Neural cell (in vitro differentiated cells): Measurements from ENCODE around the gene OR5C1. TPM values are rescaled to one million over a fixed set of nuclear protein-coding genes. Genes with fewer than 3 reads are reported as not detected.

Source experiments
- H2AFZ ChIP-seq: fragments of 200-600, 300-800 bp; sonication (generic), shearing (Covaris generic); 2 replicates; pipeline ENCODE4 v1.6.0; 2014; ENCODE audit warnings: low read depth, mild to moderate bottlenecking, antibody characterized with exemption, low read length, moderate library complexity
- H3F3A ChIP-seq: fragments of 200-600 bp; shearing (Covaris generic); 2 replicates; pipeline ENCODE4 v1.6.1; 2016; ENCODE audit warnings: mild to moderate bottlenecking, moderate library complexity, mixed read lengths, antibody characterized with exemption, low read length; ENCODE audit not compliant: insufficient read depth, poor library complexity, severe bottlenecking
- H3K27ac ChIP-seq: fragments of 200-600, 300-800 bp; sonication (generic), shearing (Covaris generic); 2 replicates; pipeline ENCODE4 v1.5.1; 2014; ENCODE audit warnings: mild to moderate bottlenecking, low read length, moderate library complexity
- H3K27me3 ChIP-seq: fragments of 300-800, 200-600 bp; sonication (generic), shearing (Covaris generic); 2 replicates; pipeline ENCODE4 v1.6.0; 2014; ENCODE audit warnings: mild to moderate bottlenecking, low read depth, low read length, moderate library complexity; ENCODE audit not compliant: insufficient read depth
- H3K36me3 ChIP-seq: fragments of 300-800, 200-600 bp; sonication (generic), shearing (Covaris generic); 2 replicates; pipeline ENCODE4 v1.5.1; 2014; ENCODE audit warnings: mild to moderate bottlenecking, antibody characterized with exemption, low read length, moderate library complexity; ENCODE audit not compliant: insufficient read depth
- H3K4me2 ChIP-seq: fragments of 300-800, 200-600 bp; sonication (generic), shearing (Covaris generic); 2 replicates; pipeline ENCODE4 v1.6.0; 2014; ENCODE audit warnings: mild to moderate bottlenecking, low read length
- H3K4me3 ChIP-seq: fragments of 300-800, 200-600 bp; sonication (generic), shearing (Covaris generic); 2 replicates; pipeline ENCODE4 v1.5.1; 2014; ENCODE audit warnings: mild to moderate bottlenecking, low read length, moderate library complexity
- H3K79me2 ChIP-seq: fragments of 200-600 bp; shearing (Covaris generic); replicated peaks from 2 replicates; pipeline ENCODE4 v1.6.0; 2014; ENCODE audit warnings: mild to moderate bottlenecking, low read length, moderate library complexity; ENCODE audit not compliant: insufficient read depth
- H3K9ac ChIP-seq: fragments of 300-800, 200-600 bp; sonication (generic), shearing (Covaris generic); 2 replicates; pipeline ENCODE4 v1.6.1; 2016; ENCODE audit warnings: mild to moderate bottlenecking, low read length, mixed read lengths
- H3K9me2 ChIP-seq: fragments of 200-600 bp; shearing (Covaris generic); 2 replicates; pipeline ENCODE4 v1.6.1; 2016; ENCODE audit warnings: mild to moderate bottlenecking, low read length, mixed read lengths; ENCODE audit not compliant: insufficient read depth
- H3K9me3 ChIP-seq: fragments of 200-600, 300-800 bp; sonication (generic), shearing (Covaris generic); 2 replicates; pipeline ENCODE4 v1.6.1; 2016; ENCODE audit warnings: mild to moderate bottlenecking, mixed run types, low read length, moderate library complexity, mixed read lengths
- H4K20me1 ChIP-seq: fragments of 200-600 bp; shearing (Covaris generic); 2 replicates; pipeline ENCODE4 v1.6.1; 2016; ENCODE audit warnings: mild to moderate bottlenecking, mixed run types; ENCODE audit not compliant: insufficient read depth
- CTCF ChIP-seq: fragments of 450-650 bp; IDR thresholded peaks from 2 replicates; pipeline ENCODE4 v1.5.1; 2014; ENCODE audit warnings: antibody characterized with exemption, mild to moderate bottlenecking, moderate library complexity; ENCODE audit not compliant: poor library complexity, severe bottlenecking
- EP300 ChIP-seq: fragments of 450-650 bp; conservative IDR thresholded peaks from 2 replicates; pipeline ENCODE4 v1.6.1; 2014; ENCODE audit warnings: antibody characterized with exemption, mild to moderate bottlenecking, moderate library complexity; ENCODE audit not compliant: poor library complexity, severe bottlenecking
- EZH2 ChIP-seq: fragments of 200-600, 300-800 bp; shearing (Covaris generic), sonication (generic); IDR thresholded peaks from 2 replicates; pipeline ENCODE4 v1.6.1; 2014; ENCODE audit warnings: antibody characterized with exemption, low read length, borderline replicate concordance, mild to moderate bottlenecking; ENCODE audit not compliant: insufficient read depth, poor library complexity, severe bottlenecking
- MXI1 ChIP-seq: fragments of 450-650 bp; conservative IDR thresholded peaks from 2 replicates; pipeline ENCODE4 v1.6.1; 2014; ENCODE audit warnings: antibody characterized with exemption, mild to moderate bottlenecking; ENCODE audit not compliant: poor library complexity, severe bottlenecking
- POLR2AphosphoS5 ChIP-seq: IDR thresholded peaks from 2 replicates; pipeline ENCODE4 v1.6.1; 2012
- RAD21 ChIP-seq: fragments of 450-650 bp; conservative IDR thresholded peaks from 2 replicates; pipeline ENCODE4 v1.6.1; 2014; ENCODE audit warnings: antibody characterized with exemption, mild to moderate bottlenecking, moderate library complexity
- SMC3 ChIP-seq: fragments of 450-650 bp; conservative IDR thresholded peaks from 2 replicates; pipeline ENCODE4 v1.6.1; 2014; ENCODE audit warnings: antibody characterized with exemption, mild to moderate bottlenecking, moderate library complexity; ENCODE audit not compliant: poor library complexity
- TAF1 ChIP-seq: IDR thresholded peaks from 2 replicates; pipeline ENCODE4 v1.6.1; 2012; ENCODE audit warnings: low read depth
- polyA plus RNA-seq: library from polyadenylated mRNA; depleted of rRNA; stranded (reverse); fragments of >200 nt; gene quantifications from 2 replicates; pipeline ENCODE4 v1.2.3, GENCODE V29; 2014
- TF ChIP-seq, protein P1 (sequence below): IDR thresholded peaks from 2 replicates; pipeline ENCODE4 v1.6.1; 2012; ENCODE audit warnings: borderline replicate concordance

OR5C1 gene
- polyA plus RNA-seq, 1 donor from 2014 or later, result not detected

DNA sequence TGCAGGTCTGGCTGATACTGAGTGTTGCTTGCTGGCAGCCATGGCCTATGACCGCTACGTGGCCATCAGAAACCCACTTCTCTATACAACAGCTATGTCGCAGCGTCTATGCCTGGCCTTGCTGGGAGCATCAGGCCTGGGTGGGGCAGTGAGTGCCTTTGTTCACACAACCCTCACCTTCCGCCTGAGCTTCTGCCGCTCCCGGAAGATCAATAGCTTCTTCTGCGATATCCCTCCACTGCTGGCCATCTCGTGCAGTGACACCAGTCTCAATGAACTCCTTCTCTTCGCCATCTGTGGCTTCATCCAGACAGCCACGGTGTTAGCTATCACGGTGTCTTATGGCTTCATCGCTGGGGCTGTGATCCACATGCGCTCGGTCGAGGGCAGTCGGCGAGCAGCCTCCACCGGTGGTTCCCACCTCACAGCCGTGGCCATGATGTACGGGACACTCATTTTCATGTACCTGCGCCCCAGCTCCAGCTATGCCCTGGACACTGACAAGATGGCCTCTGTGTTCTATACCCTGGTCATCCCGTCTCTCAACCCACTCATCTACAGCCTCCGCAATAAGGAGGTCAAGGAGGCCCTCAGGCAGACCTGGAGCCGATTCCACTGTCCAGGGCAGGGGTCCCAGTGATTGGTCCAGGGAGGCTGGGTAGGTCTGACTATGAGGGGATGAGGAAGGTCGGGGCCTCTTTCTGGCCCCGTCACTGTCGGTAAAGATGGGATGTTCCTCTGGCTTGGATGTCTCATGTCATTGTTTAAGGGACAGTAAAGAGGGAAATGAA lies 718 bp downstream of the OR5C1 start:
- Histone ChIP-seq H3K36me3 (no peaks in the 10 kb centered on the region), H3K9me2 (no peaks in the 10 kb centered on the region), H3K79me2 (no peaks in the 10 kb centered on the region), H3K4me3 (no peak overlapping the region), H4K20me1 (no peaks in the 10 kb centered on the region), H3K27ac (no peak overlapping the region), H3F3A (no peaks in the 10 kb centered on the region), H3K27me3 (no peaks in the 10 kb centered on the region), H3K9me3 (no peaks in the 10 kb centered on the region), H2AFZ (no peak overlapping the region), H3K9ac (no peak overlapping the region), H3K4me2 (no peak overlapping the region)
- TF ChIP-seq TAF1 (no peak), EZH2 (no peak), MXI1 (no peak), POLR2AphosphoS5 (no peak), EP300 (no peak), RAD21 (no peak), SMC3 (no peak), CTCF (no peak)
- TF ChIP-seq, protein P1, sequence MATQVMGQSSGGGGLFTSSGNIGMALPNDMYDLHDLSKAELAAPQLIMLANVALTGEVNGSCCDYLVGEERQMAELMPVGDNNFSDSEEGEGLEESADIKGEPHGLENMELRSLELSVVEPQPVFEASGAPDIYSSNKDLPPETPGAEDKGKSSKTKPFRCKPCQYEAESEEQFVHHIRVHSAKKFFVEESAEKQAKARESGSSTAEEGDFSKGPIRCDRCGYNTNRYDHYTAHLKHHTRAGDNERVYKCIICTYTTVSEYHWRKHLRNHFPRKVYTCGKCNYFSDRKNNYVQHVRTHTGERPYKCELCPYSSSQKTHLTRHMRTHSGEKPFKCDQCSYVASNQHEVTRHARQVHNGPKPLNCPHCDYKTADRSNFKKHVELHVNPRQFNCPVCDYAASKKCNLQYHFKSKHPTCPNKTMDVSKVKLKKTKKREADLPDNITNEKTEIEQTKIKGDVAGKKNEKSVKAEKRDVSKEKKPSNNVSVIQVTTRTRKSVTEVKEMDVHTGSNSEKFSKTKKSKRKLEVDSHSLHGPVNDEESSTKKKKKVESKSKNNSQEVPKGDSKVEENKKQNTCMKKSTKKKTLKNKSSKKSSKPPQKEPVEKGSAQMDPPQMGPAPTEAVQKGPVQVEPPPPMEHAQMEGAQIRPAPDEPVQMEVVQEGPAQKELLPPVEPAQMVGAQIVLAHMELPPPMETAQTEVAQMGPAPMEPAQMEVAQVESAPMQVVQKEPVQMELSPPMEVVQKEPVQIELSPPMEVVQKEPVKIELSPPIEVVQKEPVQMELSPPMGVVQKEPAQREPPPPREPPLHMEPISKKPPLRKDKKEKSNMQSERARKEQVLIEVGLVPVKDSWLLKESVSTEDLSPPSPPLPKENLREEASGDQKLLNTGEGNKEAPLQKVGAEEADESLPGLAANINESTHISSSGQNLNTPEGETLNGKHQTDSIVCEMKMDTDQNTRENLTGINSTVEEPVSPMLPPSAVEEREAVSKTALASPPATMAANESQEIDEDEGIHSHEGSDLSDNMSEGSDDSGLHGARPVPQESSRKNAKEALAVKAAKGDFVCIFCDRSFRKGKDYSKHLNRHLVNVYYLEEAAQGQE, result no peak

GRCh38 chr9:122791872-122792669 lies 3.3 kb downstream of the OR5C1 start:
- H3K9me2 ChIP-seq, result no peaks in the 10 kb centered on the region
- H3F3A ChIP-seq, result no peaks in the 10 kb centered on the region
- H3K9ac ChIP-seq, result no peak overlapping the region
- H4K20me1 ChIP-seq, result no peaks in the 10 kb centered on the region
- no peaks in the 10 kb centered on the region for H3K36me3 ChIP-seq
- H3K27me3 ChIP-seq, result no peaks in the 10 kb centered on the region
- no peak overlapping the region for H3K4me3 ChIP-seq
- H3K4me2 ChIP-seq, result no peak overlapping the region
- H3K27ac ChIP-seq, result no peak overlapping the region
- H2AFZ ChIP-seq, result no peak overlapping the region
- TF ChIP-seq MXI1 (no peak), CTCF (no peak), SMC3 (no peak)
- H3K79me2 ChIP-seq, result no peaks in the 10 kb centered on the region
- no peaks in the 10 kb centered on the region for H3K9me3 ChIP-seq
